Measurements from ENCODE around the gene CHIC2.

The CHIC2 gene

DNA sequence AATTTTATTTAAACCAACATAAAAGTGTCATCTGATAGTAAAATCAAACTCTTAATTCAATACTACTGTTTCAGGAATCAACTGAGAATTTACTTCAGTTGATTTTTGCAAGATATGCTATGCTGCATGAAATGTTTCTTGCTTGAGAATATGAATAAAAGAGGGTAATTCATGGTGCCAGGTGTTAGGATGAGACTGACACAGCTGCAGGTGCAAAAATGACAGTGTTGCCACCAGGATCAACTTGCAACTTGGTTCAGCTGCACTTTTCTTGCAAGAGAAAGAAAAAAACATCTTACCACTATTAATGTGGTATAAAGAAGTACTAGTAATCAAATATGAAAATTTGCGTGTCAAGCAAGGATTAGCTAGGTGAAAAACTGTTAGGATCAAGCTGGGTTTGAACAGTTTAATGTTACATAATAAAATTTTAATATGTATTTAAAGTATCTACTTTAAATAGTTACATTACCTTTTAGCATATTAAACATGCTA, 49.7 kb downstream of the CHIC2 start:
- no peak for DNase-seq (ENCODE audit: low read depth, low spot score)
- H3K4me3 ChIP-seq (ENCODE audit: low read depth, low read length), result no peak overlapping the region
- TF ChIP-seq, protein P1, sequence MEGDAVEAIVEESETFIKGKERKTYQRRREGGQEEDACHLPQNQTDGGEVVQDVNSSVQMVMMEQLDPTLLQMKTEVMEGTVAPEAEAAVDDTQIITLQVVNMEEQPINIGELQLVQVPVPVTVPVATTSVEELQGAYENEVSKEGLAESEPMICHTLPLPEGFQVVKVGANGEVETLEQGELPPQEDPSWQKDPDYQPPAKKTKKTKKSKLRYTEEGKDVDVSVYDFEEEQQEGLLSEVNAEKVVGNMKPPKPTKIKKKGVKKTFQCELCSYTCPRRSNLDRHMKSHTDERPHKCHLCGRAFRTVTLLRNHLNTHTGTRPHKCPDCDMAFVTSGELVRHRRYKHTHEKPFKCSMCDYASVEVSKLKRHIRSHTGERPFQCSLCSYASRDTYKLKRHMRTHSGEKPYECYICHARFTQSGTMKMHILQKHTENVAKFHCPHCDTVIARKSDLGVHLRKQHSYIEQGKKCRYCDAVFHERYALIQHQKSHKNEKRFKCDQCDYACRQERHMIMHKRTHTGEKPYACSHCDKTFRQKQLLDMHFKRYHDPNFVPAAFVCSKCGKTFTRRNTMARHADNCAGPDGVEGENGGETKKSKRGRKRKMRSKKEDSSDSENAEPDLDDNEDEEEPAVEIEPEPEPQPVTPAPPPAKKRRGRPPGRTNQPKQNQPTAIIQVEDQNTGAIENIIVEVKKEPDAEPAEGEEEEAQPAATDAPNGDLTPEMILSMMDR (IDR thresholded peaks at IDR 0.05; ENCODE audit: low read depth, low read length), result no peak
- in situ Hi-C loops (cut with HindIII; ENCODE audit: low sequenced_read_pairs), result no loop called here

GRCh38 chr4:54011201-54011600, 53.2 kb downstream of the CHIC2 start:
- in situ Hi-C loops (cut with HindIII; ENCODE audit: low sequenced_read_pairs), result no loop called here
- no peak overlapping the region for H3K4me3 ChIP-seq (ENCODE audit: low read depth, low read length)
- TF ChIP-seq, protein P1 (IDR thresholded peaks at IDR 0.05; ENCODE audit: low read depth, low read length), result no peak
- DNase-seq (ENCODE audit: low read depth, low spot score), result no peak

- TF ChIP-seq, protein P1 (IDR thresholded peaks at IDR 0.05; ENCODE audit: low read depth, low read length), result no peak
- in situ Hi-C loops (cut with HindIII; ENCODE audit: low sequenced_read_pairs), result no loop called here
Observed at GRCh38 chr4:54006755-54007154, 57.6 kb downstream of the CHIC2 start.

DNA sequence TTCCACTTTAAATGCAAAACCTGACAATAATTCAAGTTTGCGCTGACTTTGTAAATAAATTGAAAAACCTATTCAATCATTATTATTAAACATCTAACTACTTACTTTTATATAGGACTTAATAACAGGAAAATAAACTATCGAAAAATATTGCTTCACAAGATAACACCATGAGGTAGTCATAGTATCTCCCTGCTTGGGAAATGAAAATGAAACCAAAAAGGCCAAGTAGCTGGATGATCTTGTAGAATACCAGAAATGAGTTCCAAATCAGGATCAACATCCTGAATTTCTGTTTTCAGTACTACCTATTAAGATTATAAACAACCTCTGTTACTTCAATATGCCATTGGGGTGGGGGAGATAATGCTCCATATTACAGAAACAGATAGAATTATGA, 58.9 kb downstream of the CHIC2 start:
- in situ Hi-C loops (cut with HindIII; ENCODE audit: low sequenced_read_pairs), result no loop called here
- H3K4me3 ChIP-seq (ENCODE audit: low read depth, low read length), result no peak overlapping the region
- DNase-seq (ENCODE audit: low read depth, low spot score), result peak; percentile 43
- TF ChIP-seq, protein P1 (IDR thresholded peaks at IDR 0.05; ENCODE audit: low read depth, low read length), result no peak

More at GRCh38 chr4:54006755-54007154, 57.6 kb downstream of the CHIC2 start:
- H3K4me3 ChIP-seq (ENCODE audit: low read depth, low read length), result no peak overlapping the region
- no peak for DNase-seq (ENCODE audit: low read depth, low spot score)

- in situ Hi-C loops (cut with HindIII; ENCODE audit: low sequenced_read_pairs), result no loop called here
- DNase-seq (ENCODE audit: low read depth, low spot score), result no peak
- TF ChIP-seq, protein P1 (IDR thresholded peaks at IDR 0.05; ENCODE audit: low read depth, low read length), result no peak
- no peak overlapping the region for H3K4me3 ChIP-seq (ENCODE audit: low read depth, low read length)
Observed at GRCh38 chr4:54004463-54004862, 59.9 kb downstream of the CHIC2 start.

GRCh38 chr4:54001668-54002365, 62.6 kb downstream of the CHIC2 start:
- no peak for DNase-seq (ENCODE audit: low read depth, low spot score)
- TF ChIP-seq, protein P1 (IDR thresholded peaks at IDR 0.05; ENCODE audit: low read depth, low read length), result no peak
- H3K4me3 ChIP-seq (ENCODE audit: low read depth, low read length), result no peak overlapping the region
- in situ Hi-C loops (cut with HindIII; ENCODE audit: low sequenced_read_pairs), result no loop called here
